H9 (cell line): Measurements from ENCODE around the gene WFIKKN1. TPM values are rescaled to one million over a fixed set of nuclear protein-coding genes. Genes with fewer than 3 reads are reported as not detected.

ENCODE experiments used
- DNase-seq: peaks from one replicate; pipeline ENCODE4 v3.0.0-alpha.2; 2017
- H2AFZ ChIP-seq: one replicate; pipeline ENCODE4 v1.6.1; 2013; ENCODE audit warnings: mild to moderate bottlenecking, low read length, control low read depth, moderate library complexity
- H2AK5ac ChIP-seq: 2 replicates; pipeline ENCODE4 v1.6.1; 2013; ENCODE audit warnings: low read length, control low read depth, mixed read lengths; ENCODE audit not compliant: insufficient read length
- H2BK120ac ChIP-seq: one replicate; pipeline ENCODE4 v1.6.1; 2013; ENCODE audit warnings: low read depth, mild to moderate bottlenecking, low read length, control low read depth, inconsistent platforms; ENCODE audit not compliant: poor library complexity, severe bottlenecking
- H2BK12ac ChIP-seq: 2 replicates; pipeline ENCODE4 v1.6.1; 2013; ENCODE audit warnings: low read length, control low read depth, mixed read lengths, low read depth; ENCODE audit not compliant: insufficient read length
- H2BK15ac ChIP-seq: 2 replicates; pipeline ENCODE4 v1.6.1; 2013; ENCODE audit warnings: low read depth, low read length, control low read depth
- H2BK20ac ChIP-seq: one replicate; pipeline ENCODE4 v1.6.1; 2013; ENCODE audit warnings: low read depth, mild to moderate bottlenecking, low read length, control low read depth, inconsistent platforms; ENCODE audit not compliant: poor library complexity, severe bottlenecking
- H2BK5ac ChIP-seq: 2 replicates; pipeline ENCODE4 v1.6.1; 2013; ENCODE audit warnings: low read length, control low read depth, mixed read lengths; ENCODE audit not compliant: insufficient read length
- H3K14ac ChIP-seq: 2 replicates; pipeline ENCODE4 v1.6.1; 2013; ENCODE audit warnings: low read length, control low read depth; ENCODE audit not compliant: insufficient read depth
- H3K18ac ChIP-seq: 2 replicates; pipeline ENCODE4 v1.6.1; 2013; ENCODE audit warnings: low read depth, mild to moderate bottlenecking, mixed read lengths, low read length, control low read depth; ENCODE audit not compliant: insufficient read length
- H3K23ac ChIP-seq: 2 replicates; pipeline ENCODE4 v1.6.1; 2013; ENCODE audit warnings: low read length, control low read depth, mixed read lengths, low read depth; ENCODE audit not compliant: insufficient read length
- H3K23me2 ChIP-seq: 2 replicates; pipeline ENCODE4 v1.6.1; 2013; ENCODE audit warnings: low read depth, mild to moderate bottlenecking, mixed read lengths, low read length, control low read depth; ENCODE audit not compliant: insufficient read length, poor library complexity, severe bottlenecking
- H3K27ac ChIP-seq: 2 replicates; pipeline ENCODE4 v1.5.1; 2013; ENCODE audit warnings: low read length, control low read depth, mixed read lengths, low read depth; ENCODE audit not compliant: insufficient read length
- H3K27me3 ChIP-seq: 2 replicates; pipeline ENCODE4 v1.6.1; 2013; ENCODE audit warnings: low read length, control low read depth, inconsistent platforms; ENCODE audit not compliant: insufficient read depth
- H3K4ac ChIP-seq: 2 replicates; pipeline ENCODE4 v1.6.1; 2013; ENCODE audit warnings: low read depth, mild to moderate bottlenecking, control low read depth, inconsistent platforms, low read length, moderate library complexity
- H3K4me1 ChIP-seq: 2 replicates; pipeline ENCODE4 v1.6.1; 2013; ENCODE audit warnings: low read length, control low read depth, inconsistent platforms; ENCODE audit not compliant: insufficient read depth
- H3K4me2 ChIP-seq: 2 replicates; pipeline ENCODE4 v1.6.1; 2013; ENCODE audit warnings: low read length, control low read depth, mixed read lengths; ENCODE audit not compliant: insufficient read length, insufficient read depth
- H3K56ac ChIP-seq: 2 replicates; pipeline ENCODE4 v1.6.1; 2013; ENCODE audit warnings: low read depth, mild to moderate bottlenecking, mixed read lengths, low read length, control low read depth; ENCODE audit not compliant: insufficient read length
- H3K79me1 ChIP-seq: 2 replicates; pipeline ENCODE4 v1.6.1; 2013; ENCODE audit warnings: low read depth, mild to moderate bottlenecking, moderate library complexity, low read length, control low read depth, inconsistent platforms; ENCODE audit not compliant: insufficient read depth, poor library complexity, severe bottlenecking
- H3K79me2 ChIP-seq: 2 replicates; pipeline ENCODE4 v1.6.1; 2013; ENCODE audit warnings: low read length, control low read depth, inconsistent platforms; ENCODE audit not compliant: insufficient read depth
- H3K9ac ChIP-seq: 2 replicates; pipeline ENCODE4 v1.6.1; 2013; ENCODE audit warnings: low read length, control low read depth, mixed read lengths; ENCODE audit not compliant: insufficient read length; ENCODE audit errors: extremely low read depth
- H3K9me3 ChIP-seq: one replicate; pipeline ENCODE4 v1.6.1; 2013; ENCODE audit warnings: low read depth, low read length, inconsistent platforms; ENCODE audit not compliant: control insufficient read depth
- H3T11ph ChIP-seq: one replicate; pipeline ENCODE4 v1.6.1; 2013; ENCODE audit warnings: mild to moderate bottlenecking, low read length, control low read depth, inconsistent platforms
- H4K20me1 ChIP-seq: one replicate; pipeline ENCODE4 v1.6.1; 2013; ENCODE audit not compliant: control insufficient read depth, insufficient read length, insufficient read depth
- H4K5ac ChIP-seq: 2 replicates; pipeline ENCODE4 v1.6.1; 2013; ENCODE audit warnings: low read depth, mild to moderate bottlenecking, mixed read lengths, low read length, control low read depth; ENCODE audit not compliant: insufficient read length
- H4K8ac ChIP-seq: replicated peaks from 2 replicates; pipeline ENCODE4 v1.6.1; 2013; ENCODE audit warnings: low read length, control low read depth, mixed read lengths, low read depth; ENCODE audit not compliant: insufficient read length
- H4K91ac ChIP-seq: 2 replicates; pipeline ENCODE4 v1.6.1; 2013; ENCODE audit warnings: low read depth, mild to moderate bottlenecking, moderate library complexity, mixed read lengths, low read length, control low read depth; ENCODE audit not compliant: insufficient read length
- H3K27ac Mint-ChIP-seq, 3 experiments: 2 replicates in 2 of 3; 3 replicates in 1 of 3; pipeline ENCODE4 v1.8.0; 2020 to 2021; ENCODE audit warnings: mixed read lengths in 3 of 3, mild to moderate bottlenecking in 1 of 3, moderate library complexity in 1 of 3
- H3K27me3 Mint-ChIP-seq: 2 replicates; pipeline ENCODE4 v1.8.0; 2021; ENCODE audit warnings: low read depth, mild to moderate bottlenecking, moderate library complexity, mixed read lengths
- H3K36me3 Mint-ChIP-seq, 3 experiments: 2 replicates in 2 of 3; 3 replicates in 1 of 3; pipeline ENCODE4 v1.8.0; 2020 to 2021; ENCODE audit warnings: low read depth in 3 of 3, mixed read lengths in 3 of 3; ENCODE audit not compliant: insufficient read depth in 1 of 3
- H3K4me1 Mint-ChIP-seq, 2 experiments: 2 replicates each; pipeline ENCODE4 v1.8.0; 2020; ENCODE audit warnings: mixed read lengths in 2 of 2
- H3K4me3 Mint-ChIP-seq, 2 experiments: 2 replicates in 1 of 2; 3 replicates in 1 of 2; pipeline ENCODE4 v1.8.0; 2020 to 2021; ENCODE audit warnings: mild to moderate bottlenecking in 2 of 2, mixed read lengths in 2 of 2, moderate library complexity in 1 of 2
- H3K9me3 Mint-ChIP-seq, 2 experiments: 2 replicates in 1 of 2; 3 replicates in 1 of 2; pipeline ENCODE4 v1.8.0; 2020; ENCODE audit warnings: mild to moderate bottlenecking in 2 of 2, mixed read lengths in 2 of 2, moderate library complexity in 1 of 2
- WGBS: extraction: QIAGEN DNeasy Blood & Tissue Kit; methylation state at CpG from one replicate; pipeline ENCODE4 v1.1.7; 2013; ENCODE audit warnings: missing lambda C conversion rate, low lambda C conversion rate, mixed read lengths; ENCODE audit not compliant: insufficient read length; ENCODE audit errors: extremely low coverage; 5-methylcytosine and 5-hydroxymethylcytosine counted together
- total RNA-seq: library from RNA; stranded (reverse); gene quantifications from 2 replicates; pipeline ENCODE4 v1.2.1, GENCODE V29; 2021
- TF ChIP-seq, protein P1 (sequence below): fragments of 200-600 bp; sonication (generic); conservative IDR thresholded peaks from 3 replicates; pipeline ENCODE4 v1.8.0; 2021; ENCODE audit warnings: antibody characterized with exemption, mild to moderate bottlenecking

Gene WFIKKN1
- total RNA-seq, 1 experiment from 2014 or later: 8.3 TPM

- Mint-ChIP-seq H3K4me1 (peaks cover 13 to 28% of the 10 kb centered on the region in 2 experiments), H3K4me3 (peak overlapping the region in 1 of 2 experiments; percentile 51; a peak in 2 of 5 replicates), H3K9me3 (0 out of 5 replicates have a peak, but pooled peaks cover 0 to 3% of the 10 kb centered on the region in 2 experiments), H3K27me3 (peaks cover 39% of the 10 kb centered on the region), H3K36me3 (peaks cover 0 to 4% (median 4%) of the 10 kb centered on the region in 3 experiments; a peak in 4 of 7 replicates), H3K27ac (no peak overlapping the region)
- Histone ChIP-seq H3K4me1 (no peaks in the 10 kb centered on the region; the same call in 1 of the 2 replicates), H3T11ph (no peak overlapping the region), H3K14ac (no peak overlapping the region), H2AK5ac (no peak overlapping the region), H3K4ac (no peak overlapping the region), H2BK20ac (no peak overlapping the region), H2BK120ac (no peak overlapping the region), H3K9me3 (no peaks in the 10 kb centered on the region), H4K20me1 (no peaks in the 10 kb centered on the region), H3K79me2 (no peaks in the 10 kb centered on the region; the same call in 1 of the 2 replicates), H4K5ac (no peak overlapping the region), H3K23me2 (peaks cover 5% of the 10 kb centered on the region), H3K27me3 (peaks cover 7% of the 10 kb centered on the region; the same call in 1 of the 2 replicates), H3K79me1 (no peaks in the 10 kb centered on the region), H4K91ac (no peak overlapping the region), H3K9ac (no peak overlapping the region), H3K4me2 (no peak overlapping the region), H2BK15ac (no peak overlapping the region), H3K18ac (no peak overlapping the region), H2AFZ (no peak overlapping the region), H4K8ac (no peak overlapping the region), H2BK12ac (no peak overlapping the region), H3K56ac (no peak overlapping the region), H2BK5ac (no peak overlapping the region), H3K23ac (no peak overlapping the region), H3K27ac (no peak overlapping the region)
- DNase-seq: no peak
- TF ChIP-seq, protein P1, sequence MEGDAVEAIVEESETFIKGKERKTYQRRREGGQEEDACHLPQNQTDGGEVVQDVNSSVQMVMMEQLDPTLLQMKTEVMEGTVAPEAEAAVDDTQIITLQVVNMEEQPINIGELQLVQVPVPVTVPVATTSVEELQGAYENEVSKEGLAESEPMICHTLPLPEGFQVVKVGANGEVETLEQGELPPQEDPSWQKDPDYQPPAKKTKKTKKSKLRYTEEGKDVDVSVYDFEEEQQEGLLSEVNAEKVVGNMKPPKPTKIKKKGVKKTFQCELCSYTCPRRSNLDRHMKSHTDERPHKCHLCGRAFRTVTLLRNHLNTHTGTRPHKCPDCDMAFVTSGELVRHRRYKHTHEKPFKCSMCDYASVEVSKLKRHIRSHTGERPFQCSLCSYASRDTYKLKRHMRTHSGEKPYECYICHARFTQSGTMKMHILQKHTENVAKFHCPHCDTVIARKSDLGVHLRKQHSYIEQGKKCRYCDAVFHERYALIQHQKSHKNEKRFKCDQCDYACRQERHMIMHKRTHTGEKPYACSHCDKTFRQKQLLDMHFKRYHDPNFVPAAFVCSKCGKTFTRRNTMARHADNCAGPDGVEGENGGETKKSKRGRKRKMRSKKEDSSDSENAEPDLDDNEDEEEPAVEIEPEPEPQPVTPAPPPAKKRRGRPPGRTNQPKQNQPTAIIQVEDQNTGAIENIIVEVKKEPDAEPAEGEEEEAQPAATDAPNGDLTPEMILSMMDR: no peak
- WGBS: no CpG with 5 or more reads among the region's 16 CpGs
These were observed 44.6 kb upstream of the WFIKKN1 start for GRCh38 chr16:586047-586644.
